Thyroid gland (tissue), 4 donors: Measurements from ENCODE around the gene TPT1.

Experiments
- POLR2A ChIP-seq, 2 donors: fragments of 450-650 bp; IDR thresholded peaks; one replicate each; pipeline ENCODE4 v1.6.1; 2017; ENCODE audit warnings: antibody characterized with exemption in 2 of 2, mild to moderate bottlenecking in 2 of 2, moderate library complexity in 1 of 2
- TF ChIP-seq, protein P1 (sequence below), 6 experiments: fragments of 200-600 bp in 3 of 6; fragments of 450-650 bp in 3 of 6; sonication (generic) in 3 of 6; IDR thresholded peaks; one replicate each; pipeline ENCODE4 v1.5.1; 2016 to 2019; ENCODE audit warnings: antibody characterized with exemption in 6 of 6, mild to moderate bottlenecking in 2 of 6, inconsistent platforms in 1 of 6, moderate library complexity in 1 of 6

DNA sequence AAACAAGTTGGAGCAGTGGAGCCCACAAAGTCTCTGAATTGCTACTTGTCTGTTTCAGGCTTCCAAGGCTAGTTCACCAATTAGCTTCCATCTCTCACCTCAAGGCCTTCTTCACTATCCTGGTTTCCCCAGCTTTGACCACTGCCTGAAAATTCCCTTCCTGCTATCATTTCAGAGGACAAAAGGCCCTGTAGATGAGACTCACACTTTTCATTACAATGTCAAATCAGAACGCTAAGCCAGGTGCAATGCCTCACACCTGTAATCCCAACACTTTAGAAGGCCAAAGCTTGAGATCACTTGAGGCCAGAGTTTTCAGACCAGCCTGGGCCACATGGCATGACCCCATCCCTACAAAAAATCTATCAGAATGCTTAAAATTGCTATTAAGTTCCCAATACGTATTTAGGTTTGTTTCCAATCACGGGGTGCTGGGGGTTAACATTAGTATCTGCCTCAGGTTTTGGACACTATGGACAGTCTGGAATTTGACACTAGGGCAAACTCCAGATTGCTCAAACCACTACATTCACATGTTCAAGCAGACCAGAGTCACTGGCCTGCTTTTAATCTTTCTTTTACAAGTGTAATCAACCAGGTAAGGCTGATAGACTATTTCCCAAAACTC is 5.5 kb downstream of the TPT1 start:
- TF ChIP-seq, protein P1, sequence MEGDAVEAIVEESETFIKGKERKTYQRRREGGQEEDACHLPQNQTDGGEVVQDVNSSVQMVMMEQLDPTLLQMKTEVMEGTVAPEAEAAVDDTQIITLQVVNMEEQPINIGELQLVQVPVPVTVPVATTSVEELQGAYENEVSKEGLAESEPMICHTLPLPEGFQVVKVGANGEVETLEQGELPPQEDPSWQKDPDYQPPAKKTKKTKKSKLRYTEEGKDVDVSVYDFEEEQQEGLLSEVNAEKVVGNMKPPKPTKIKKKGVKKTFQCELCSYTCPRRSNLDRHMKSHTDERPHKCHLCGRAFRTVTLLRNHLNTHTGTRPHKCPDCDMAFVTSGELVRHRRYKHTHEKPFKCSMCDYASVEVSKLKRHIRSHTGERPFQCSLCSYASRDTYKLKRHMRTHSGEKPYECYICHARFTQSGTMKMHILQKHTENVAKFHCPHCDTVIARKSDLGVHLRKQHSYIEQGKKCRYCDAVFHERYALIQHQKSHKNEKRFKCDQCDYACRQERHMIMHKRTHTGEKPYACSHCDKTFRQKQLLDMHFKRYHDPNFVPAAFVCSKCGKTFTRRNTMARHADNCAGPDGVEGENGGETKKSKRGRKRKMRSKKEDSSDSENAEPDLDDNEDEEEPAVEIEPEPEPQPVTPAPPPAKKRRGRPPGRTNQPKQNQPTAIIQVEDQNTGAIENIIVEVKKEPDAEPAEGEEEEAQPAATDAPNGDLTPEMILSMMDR (IDR thresholded peaks at IDR 0.05), result no peak
- no peak for TF ChIP-seq POLR2A (IDR thresholded peaks at IDR 0.05)
